ENCODE data around the gene CHD6. TPM values are rescaled to one million over a fixed set of nuclear protein-coding genes. Genes with fewer than 3 reads are reported as not detected.

Gene CHD6, protein sequence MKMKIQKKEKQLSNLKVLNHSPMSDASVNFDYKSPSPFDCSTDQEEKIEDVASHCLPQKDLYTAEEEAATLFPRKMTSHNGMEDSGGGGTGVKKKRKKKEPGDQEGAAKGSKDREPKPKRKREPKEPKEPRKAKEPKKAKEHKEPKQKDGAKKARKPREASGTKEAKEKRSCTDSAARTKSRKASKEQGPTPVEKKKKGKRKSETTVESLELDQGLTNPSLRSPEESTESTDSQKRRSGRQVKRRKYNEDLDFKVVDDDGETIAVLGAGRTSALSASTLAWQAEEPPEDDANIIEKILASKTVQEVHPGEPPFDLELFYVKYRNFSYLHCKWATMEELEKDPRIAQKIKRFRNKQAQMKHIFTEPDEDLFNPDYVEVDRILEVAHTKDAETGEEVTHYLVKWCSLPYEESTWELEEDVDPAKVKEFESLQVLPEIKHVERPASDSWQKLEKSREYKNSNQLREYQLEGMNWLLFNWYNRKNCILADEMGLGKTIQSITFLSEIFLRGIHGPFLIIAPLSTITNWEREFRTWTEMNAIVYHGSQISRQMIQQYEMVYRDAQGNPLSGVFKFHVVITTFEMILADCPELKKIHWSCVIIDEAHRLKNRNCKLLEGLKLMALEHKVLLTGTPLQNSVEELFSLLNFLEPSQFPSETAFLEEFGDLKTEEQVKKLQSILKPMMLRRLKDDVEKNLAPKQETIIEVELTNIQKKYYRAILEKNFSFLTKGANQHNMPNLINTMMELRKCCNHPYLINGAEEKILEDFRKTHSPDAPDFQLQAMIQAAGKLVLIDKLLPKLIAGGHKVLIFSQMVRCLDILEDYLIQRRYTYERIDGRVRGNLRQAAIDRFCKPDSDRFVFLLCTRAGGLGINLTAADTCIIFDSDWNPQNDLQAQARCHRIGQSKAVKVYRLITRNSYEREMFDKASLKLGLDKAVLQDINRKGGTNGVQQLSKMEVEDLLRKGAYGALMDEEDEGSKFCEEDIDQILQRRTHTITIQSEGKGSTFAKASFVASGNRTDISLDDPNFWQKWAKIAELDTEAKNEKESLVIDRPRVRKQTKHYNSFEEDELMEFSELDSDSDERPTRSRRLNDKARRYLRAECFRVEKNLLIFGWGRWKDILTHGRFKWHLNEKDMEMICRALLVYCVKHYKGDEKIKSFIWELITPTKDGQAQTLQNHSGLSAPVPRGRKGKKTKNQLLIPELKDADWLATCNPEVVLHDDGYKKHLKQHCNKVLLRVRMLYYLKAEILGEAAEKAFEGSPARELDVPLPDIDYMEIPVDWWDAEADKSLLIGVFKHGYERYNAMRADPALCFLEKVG (N-terminal part only)
- 26.2 and 27.7 TPM in 2 replicates for total RNA-seq

DNA sequence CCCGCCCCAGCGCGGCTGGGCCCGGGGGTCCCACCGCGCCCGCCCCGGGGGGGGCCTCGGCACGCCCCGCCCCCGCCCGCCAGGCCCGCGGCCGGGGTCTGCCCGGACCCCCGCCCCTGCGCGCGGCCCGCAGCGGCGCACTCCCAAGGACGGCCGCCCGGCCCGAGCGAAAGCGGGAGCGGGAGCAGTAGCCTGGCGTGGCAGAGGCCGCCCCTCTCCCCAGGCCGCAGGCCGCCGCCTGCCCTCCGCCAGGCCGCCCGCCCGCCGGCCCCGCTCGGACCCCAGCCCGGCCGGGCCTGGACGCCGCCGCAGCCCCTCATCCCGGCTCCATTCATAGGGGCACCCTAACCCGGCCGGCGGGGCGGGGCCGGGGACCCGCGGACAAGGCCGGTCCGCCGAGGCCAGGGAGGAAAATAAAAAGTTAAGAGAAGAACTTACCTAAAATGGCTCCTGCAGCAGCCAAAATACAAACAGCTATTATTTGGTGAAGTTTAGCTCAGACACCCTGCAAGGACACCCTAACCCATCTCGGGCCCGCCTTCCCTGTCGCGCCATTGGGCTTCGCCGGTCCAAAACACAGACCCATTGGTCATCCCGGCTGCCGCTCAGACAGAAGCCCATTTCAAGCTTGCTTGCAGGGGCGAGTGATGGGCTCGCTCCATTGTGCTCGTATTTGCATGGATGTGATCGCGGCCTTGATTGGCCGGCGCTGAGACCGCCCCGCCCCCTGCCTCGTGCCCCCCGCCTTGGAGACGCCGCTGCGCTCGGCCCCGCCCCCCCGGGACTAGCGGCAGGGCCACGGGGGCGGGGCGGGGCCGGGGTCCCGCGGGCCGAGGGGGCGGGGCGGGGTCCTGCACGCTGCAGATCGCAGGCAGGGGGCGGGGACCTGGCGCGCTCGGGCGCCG, at the start of gene CHD6:
Gene CHD6 (minus strand): TSS at position 476 of the 905 bp plus-strand sequence. CDS start 67,040 bp downstream, outside the sequence.

GRCh38 chr20:41366546-41367392, 251.4 kb downstream of the CHD6 start, which contains the start of gene EMILIN3:
TSS of gene EMILIN3 (minus strand) at chr20:41366818. CDS start at chr20:41366634, 184 bp downstream.

All from smooth muscle cell of bladder (primary cell).